OCI-LY3 (cell line): ENCODE data around the gene RRAD.
A peak's percentile ranks its signal among the peaks of the same experiment; 100 is the strongest.

ENCODE experiments used
- H2AFZ ChIP-seq: fragments of 200-600, 300-600 bp; shearing (Covaris generic); 2 replicates; pipeline ENCODE4 v1.6.0; 2014; ENCODE audit warnings: antibody characterized with exemption, low read depth, low read length
- H3K27ac ChIP-seq: fragments of 200-600, 300-600 bp; sonication (generic); 2 replicates; pipeline ENCODE4 v1.5.1; 2014; ENCODE audit warnings: mild to moderate bottlenecking, low read length, moderate library complexity, mixed read lengths
- H3K27me3 ChIP-seq: fragments of 200-600, 300-600 bp; sonication (generic); 2 replicates; pipeline ENCODE4 v1.6.1; 2014; ENCODE audit warnings: low read depth, low read length, mixed read lengths
- H3K36me3 ChIP-seq: fragments of 200-600, 300-600 bp; sonication (generic); replicated peaks from 2 replicates; pipeline ENCODE3; 2014; ENCODE audit warnings: low read depth, low read length, mixed read lengths
- H3K4me1 ChIP-seq: fragments of 300-600, 200-600 bp; sonication (generic); 2 replicates; pipeline ENCODE4 v1.6.1; 2014; ENCODE audit warnings: low read length, mixed read lengths
- H3K4me2 ChIP-seq: fragments of 200-600, 300-600 bp; sonication (generic); 2 replicates; pipeline ENCODE4 v1.6.1; 2014; ENCODE audit warnings: low read length, mixed read lengths
- H3K4me3 ChIP-seq: fragments of 300-600, 200-600 bp; sonication (generic); 2 replicates; pipeline ENCODE4 v1.5.1; 2014; ENCODE audit warnings: antibody characterized with exemption, mild to moderate bottlenecking, low read length, moderate library complexity
- H3K79me2 ChIP-seq: fragments of 300-600, 200-600 bp; shearing (Covaris generic); 2 replicates; pipeline ENCODE4 v1.6.1; 2014; ENCODE audit warnings: mild to moderate bottlenecking, low read length, mixed read lengths
- H3K9ac ChIP-seq: fragments of 300-600, 200-600 bp; shearing (Covaris generic); 2 replicates; pipeline ENCODE4 v1.6.0; 2014; ENCODE audit warnings: mild to moderate bottlenecking, low read length, moderate library complexity
- H3K9me3 ChIP-seq: fragments of 200-600, 300-600 bp; shearing (Covaris generic); 2 replicates; pipeline ENCODE4 v1.6.1; 2014; ENCODE audit warnings: low read length, mixed read lengths; ENCODE audit not compliant: insufficient read depth
- H4K20me1 ChIP-seq: fragments of 200-600, 300-600 bp; sonication (generic); 2 replicates; pipeline ENCODE4 v1.6.1; 2016; ENCODE audit warnings: low read length, mixed read lengths; ENCODE audit not compliant: insufficient read depth
- CTCF ChIP-seq: fragments of 200-600, 300-600 bp; sonication (generic); IDR thresholded peaks from 2 replicates; pipeline ENCODE4 v1.5.1; 2014; ENCODE audit warnings: antibody characterized with exemption, low read length, low read depth
- EZH2phosphoT487 ChIP-seq: fragments of 200-600 bp; shearing (Covaris generic); IDR thresholded peaks from 2 replicates; pipeline ENCODE4 v1.6.1; 2018; ENCODE audit warnings: antibody characterized with exemption, mixed run types, low read depth

Gene RRAD

GRCh38 chr16:66880288-66881013 is 44.9 kb downstream of the RRAD start, which contains the start of gene PDP2:
TSS of gene PDP2 (plus strand) at chr16:66880515. CDS start at chr16:66884285, 3,770 bp downstream.
- Histone ChIP-seq H3K9ac (peak within 1 kb of the TSS; percentile 72), H3K4me2 (peak within 1 kb of the TSS; percentile 81), H3K79me2 (peaks cover 21% of the 10 kb centered on the region), H3K36me3 (peaks cover 15% of the 10 kb centered on the region), H2AFZ (peak within 1 kb of the TSS; percentile 92), H3K4me1 (peaks cover 18% of the 10 kb centered on the region), H3K9me3 (no peaks in the 10 kb centered on the region), H3K27ac (0 out of 2 replicates have a peak within 1 kb of the TSS, but pooled peaks have one; percentile 12), H3K27me3 (no peaks in the 10 kb centered on the region), H3K4me3 (peak within 1 kb of the TSS; percentile 85), H4K20me1 (0 out of 2 replicates have a peak, but pooled peaks cover 3% of the 10 kb centered on the region)
- TF ChIP-seq EZH2phosphoT487, result no peak
- TF ChIP-seq CTCF, result no peak

GRCh38 chr16:66878067-66878466 is 47.3 kb downstream of the RRAD start:
- H3K9ac ChIP-seq, result no peak overlapping the region

GRCh38 chr16:66874079-66874775 is 51.1 kb downstream of the RRAD start:
- no peak overlapping the region for H2AFZ ChIP-seq
- H3K9me3 ChIP-seq, result no peaks in the 10 kb centered on the region
- no peak overlapping the region for H3K27ac ChIP-seq

More at GRCh38 chr16:66878067-66878466, 47.3 kb downstream of the RRAD start:
- Histone ChIP-seq H3K79me2 (peaks cover 21% of the 10 kb centered on the region), H3K9me3 (no peaks in the 10 kb centered on the region), H3K27ac (no peak overlapping the region), H3K4me1 (peaks cover 18% of the 10 kb centered on the region), H2AFZ (no peak overlapping the region), H4K20me1 (no peaks in the 10 kb centered on the region), H3K4me3 (no peak overlapping the region), H3K4me2 (no peak overlapping the region), H3K27me3 (no peaks in the 10 kb centered on the region), H3K36me3 (peaks cover 2% of the 10 kb centered on the region)
- TF ChIP-seq EZH2phosphoT487 (no peak), CTCF (no peak)

More at GRCh38 chr16:66874079-66874775, 51.1 kb downstream of the RRAD start:
- no peak overlapping the region for H3K4me2 ChIP-seq
- peaks cover 12% of the 10 kb centered on the region; the same call in 1 of the 2 replicates for H3K4me1 ChIP-seq
- no peaks in the 10 kb centered on the region for H3K79me2 ChIP-seq
- no peaks in the 10 kb centered on the region for H4K20me1 ChIP-seq
- no peak for TF ChIP-seq CTCF
- no peak for TF ChIP-seq EZH2phosphoT487
- H3K4me3 ChIP-seq, result no peak overlapping the region
- peaks cover 5% of the 10 kb centered on the region; the same call in 1 of the 2 replicates for H3K27me3 ChIP-seq
- H3K9ac ChIP-seq, result no peak overlapping the region
- no peaks in the 10 kb centered on the region for H3K36me3 ChIP-seq
